HG02610 (cell line): ENCODE data around the gene TUBB6.

Source experiments
- ATAC-seq: cut with Tn5 transposase; IDR thresholded peaks from one replicate; pipeline ENCODE4 v1.9.1; 2021; ENCODE audit warnings: mild to moderate bottlenecking, moderate library complexity; ENCODE audit not compliant: unreplicated experiment

TUBB6 gene

GRCh38 chr18:12313530-12314245 lies 5.6 kb downstream of the TUBB6 start:
- no peak for ATAC-seq

- no peak for ATAC-seq
These were observed 6.7 kb downstream of the TUBB6 start for GRCh38 chr18:12314591-12315305.

GRCh38 chr18:12315490-12315889 lies 7.4 kb downstream of the TUBB6 start:
- ATAC-seq = no peak

- no peak for ATAC-seq
These were observed 7.9 kb downstream of the TUBB6 start for GRCh38 chr18:12315911-12316310.

- ATAC-seq = no peak
These were observed 9.8 kb downstream of the TUBB6 start for GRCh38 chr18:12317664-12318333.

- no peak for ATAC-seq
These were observed 10.3 kb downstream of the TUBB6 start for GRCh38 chr18:12318334-12318697.

GRCh38 chr18:12318857-12319256 lies 10.8 kb downstream of the TUBB6 start:
- ATAC-seq = no peak

- peak; percentile 66 for ATAC-seq
These were observed 13.3 kb downstream of the TUBB6 start for GRCh38 chr18:12321333-12321732.

GRCh38 chr18:12324991-12325725 lies 17.1 kb downstream of the TUBB6 start:
- ATAC-seq = no peak

- ATAC-seq = no peak
These were observed 17.7 kb downstream of the TUBB6 start for GRCh38 chr18:12325726-12326245.

- ATAC-seq = no peak
These were observed 18.8 kb downstream of the TUBB6 start for GRCh38 chr18:12326711-12327460.

GRCh38 chr18:12327510-12328178 lies 19.6 kb downstream of the TUBB6 start:
- no peak for ATAC-seq

- no peak for ATAC-seq
These were observed 20.3 kb downstream of the TUBB6 start for GRCh38 chr18:12328179-12328823.

- ATAC-seq = no peak
These were observed 21.2 kb downstream of the TUBB6 start for GRCh38 chr18:12329125-12329698.

- no peak for ATAC-seq
These were observed 22.7 kb downstream of the TUBB6 start for GRCh38 chr18:12330766-12331165.

GRCh38 chr18:12333506-12334290 lies 25.7 kb downstream of the TUBB6 start:
- ATAC-seq = no peak

GRCh38 chr18:12334366-12334808 lies 26.3 kb downstream of the TUBB6 start:
- ATAC-seq = no peak

GRCh38 chr18:12334863-12335262 lies 26.8 kb downstream of the TUBB6 start:
- ATAC-seq = no peak
